Smooth muscle cell (in vitro differentiated cells): Measurements from ENCODE around the gene KRTAP10-2. TPM values are rescaled to one million over a fixed set of nuclear protein-coding genes. Genes with fewer than 3 reads are reported as not detected.

Experiments used
- DNase-seq: peaks from one replicate; lab custom pipeline; 2025; ENCODE audit not compliant: unreplicated experiment; lab: John Stamatoyannopoulos, UW
- H2AFZ ChIP-seq: fragments of 200-600 bp; sonication (generic); 2 replicates; pipeline ENCODE4 v1.6.0; 2016; ENCODE audit warnings: antibody characterized with exemption, low read depth, mild to moderate bottlenecking
- H3F3A ChIP-seq: fragments of 200-600 bp; sonication (generic); 2 replicates; pipeline ENCODE4 v1.6.0; 2017; ENCODE audit warnings: antibody characterized with exemption, low read depth
- H3K27ac ChIP-seq: fragments of 200-600 bp; sonication (generic); 2 replicates; pipeline ENCODE4 v1.5.1; 2016; ENCODE audit warnings: low read depth, mild to moderate bottlenecking
- H3K27me3 ChIP-seq: fragments of 200-600 bp; sonication (generic); 2 replicates; pipeline ENCODE4 v1.6.1; 2016; ENCODE audit warnings: low read depth, mild to moderate bottlenecking
- H3K36me3 ChIP-seq: fragments of 200-600 bp; sonication (generic); 2 replicates; pipeline ENCODE4 v1.5.1; 2016; ENCODE audit warnings: low read depth
- H3K4me1 ChIP-seq: fragments of 200-600 bp; sonication (generic); 2 replicates; pipeline ENCODE4 v1.5.1; 2016; ENCODE audit warnings: low read depth
- H3K4me2 ChIP-seq: fragments of 200-600 bp; sonication (generic); 2 replicates; pipeline ENCODE4 v1.6.0; 2016; ENCODE audit warnings: mild to moderate bottlenecking
- H3K4me3 ChIP-seq: fragments of 200-600 bp; sonication (generic); 2 replicates; pipeline ENCODE4 v1.5.1; 2016; ENCODE audit warnings: mild to moderate bottlenecking
- H3K79me2 ChIP-seq: fragments of 200-600 bp; sonication (generic); 2 replicates; pipeline ENCODE4 v1.6.0; 2016; ENCODE audit warnings: low read depth, mild to moderate bottlenecking
- H3K9ac ChIP-seq: fragments of 200-600 bp; sonication (generic); 2 replicates; pipeline ENCODE4 v1.6.0; 2016; ENCODE audit warnings: low read depth
- H3K9me3 ChIP-seq: fragments of 200-600 bp; sonication (generic); replicated peaks from 2 replicates; pipeline ENCODE4 v1.5.1; 2016; ENCODE audit warnings: low read depth
- H4K20me1 ChIP-seq: fragments of 200-600 bp; sonication (generic); 2 replicates; pipeline ENCODE4 v1.6.0; 2016; ENCODE audit warnings: low read depth
- CTCF ChIP-seq: fragments of 200-600 bp; sonication (generic); IDR thresholded peaks from 2 replicates; pipeline ENCODE4 v1.5.1; 2017; ENCODE audit warnings: borderline replicate concordance, mild to moderate bottlenecking, antibody characterized with exemption; ENCODE audit not compliant: insufficient read depth, poor library complexity, severe bottlenecking
- WGBS: methylation state at CpG from one replicate; pipeline ENCODE4 v1.1.7; 2016; ENCODE audit warnings: low lambda C conversion rate; 5-methylcytosine and 5-hydroxymethylcytosine counted together
- polyA plus RNA-seq: library from polyadenylated mRNA; unstranded; fragments of >200 nt; fragmentation: Nextera tagmentation; extraction: Ambion mirVana; gene quantifications from 2 replicates; pipeline ENCODE4 v1.2.1, GENCODE V29; 2016
- total RNA-seq: library from RNA; depleted of rRNA; stranded (reverse); fragments of >200 nt; gene quantifications from 2 replicates; pipeline ENCODE4 v1.2.3, GENCODE V29; 2014

KRTAP10-2 gene
- total and polyA plus RNA-seq, 2 experiments from 2014 or later: not detected

- no peak overlapping the region for H3K4me2 ChIP-seq
- H3K79me2 ChIP-seq: no peaks in the 10 kb centered on the region
- no peak overlapping the region for H3K4me3 ChIP-seq
- no peak overlapping the region for H3K27ac ChIP-seq
- no peaks in the 10 kb centered on the region for H3K9me3 ChIP-seq
- no peaks in the 10 kb centered on the region for H3F3A ChIP-seq
- no peaks in the 10 kb centered on the region for H3K36me3 ChIP-seq
- H3K9ac ChIP-seq: no peak overlapping the region
- H4K20me1 ChIP-seq: no peaks in the 10 kb centered on the region
- H2AFZ ChIP-seq: no peak overlapping the region
- no peak for TF ChIP-seq CTCF
- no peak for DNase-seq
- H3K4me1 ChIP-seq: no peaks in the 10 kb centered on the region
- 89% methylated on average over 23 of the region's 23 CpGs for WGBS
- no peaks in the 10 kb centered on the region for H3K27me3 ChIP-seq
Observed at GRCh38 chr21:44529503-44530125, 21.7 kb downstream of the KRTAP10-2 start.

GRCh38 chr21:44529011-44529421, 22.3 kb downstream of the KRTAP10-2 start:
- TF ChIP-seq CTCF: no peak
- Histone ChIP-seq H3K27me3 (no peaks in the 10 kb centered on the region), H3K36me3 (no peaks in the 10 kb centered on the region), H2AFZ (no peak overlapping the region), H3K27ac (no peak overlapping the region), H3K4me1 (no peaks in the 10 kb centered on the region), H3F3A (no peaks in the 10 kb centered on the region), H3K9ac (no peak overlapping the region), H4K20me1 (no peaks in the 10 kb centered on the region), H3K4me2 (no peak overlapping the region), H3K79me2 (no peaks in the 10 kb centered on the region), H3K4me3 (no peak overlapping the region), H3K9me3 (no peaks in the 10 kb centered on the region)
- WGBS: 96% methylated on average over 15 of the region's 17 CpGs
- DNase-seq: no peak

GRCh38 chr21:44528634-44528995, 22.7 kb downstream of the KRTAP10-2 start:
- H3K36me3 ChIP-seq: no peaks in the 10 kb centered on the region
- no peak for DNase-seq
- H3K9me3 ChIP-seq: no peaks in the 10 kb centered on the region
- no peak overlapping the region for H3K27ac ChIP-seq
- no peaks in the 10 kb centered on the region for H3F3A ChIP-seq
- H3K9ac ChIP-seq: no peak overlapping the region
- no peak for TF ChIP-seq CTCF
- H4K20me1 ChIP-seq: no peaks in the 10 kb centered on the region
- no peak overlapping the region for H3K4me2 ChIP-seq
- H3K27me3 ChIP-seq: no peaks in the 10 kb centered on the region
- no peak overlapping the region for H3K4me3 ChIP-seq
- WGBS: 86% methylated on average over 10 of the region's 10 CpGs
- no peaks in the 10 kb centered on the region for H3K79me2 ChIP-seq
- no peak overlapping the region for H2AFZ ChIP-seq
- no peaks in the 10 kb centered on the region for H3K4me1 ChIP-seq

GRCh38 chr21:44527983-44528633, 23.2 kb downstream of the KRTAP10-2 start:
- Histone ChIP-seq H3K79me2 (no peaks in the 10 kb centered on the region), H3K4me1 (no peaks in the 10 kb centered on the region), H3K27me3 (no peaks in the 10 kb centered on the region), H3K36me3 (no peaks in the 10 kb centered on the region), H4K20me1 (no peaks in the 10 kb centered on the region), H3K4me3 (no peak overlapping the region), H3K27ac (no peak overlapping the region), H3K4me2 (no peak overlapping the region), H3F3A (no peaks in the 10 kb centered on the region), H3K9me3 (no peaks in the 10 kb centered on the region), H3K9ac (no peak overlapping the region), H2AFZ (no peak overlapping the region)
- 90% methylated on average over 18 of the region's 18 CpGs for WGBS
- TF ChIP-seq CTCF: no peak
- DNase-seq: no peak
